Globus pallidus (tissue), 1 donor: ENCODE measurements around the gene CYP4X1.
"Not testable (repeated sequence)": the region's sequence is repeated elsewhere in the genome, so short reads cannot be mapped to it uniquely, and the experiment has no call there.

Experiments used
- DNase-seq: peaks from one replicate; pipeline ENCODE4 v3.0.0-alpha.2; 2015; ENCODE audit warnings: low spot score

Gene CYP4X1

GRCh38 chr1:47069509-47069908, 46.0 kb downstream of the CYP4X1 start:
- DNase-seq, result not testable (repeated sequence)

GRCh38 chr1:47089356-47089755, 65.9 kb downstream of the CYP4X1 start:
- not testable (repeated sequence) for DNase-seq

GRCh38 chr1:47091476-47091875, 68.0 kb downstream of the CYP4X1 start:
- not testable (repeated sequence) for DNase-seq
